SKM-1 (cell line): ENCODE results near the gene DLEU7.

Source experiments
- DNase-seq: peaks from one replicate; lab custom pipeline; 2025; ENCODE audit not compliant: unreplicated experiment; lab: John Stamatoyannopoulos, UW

Gene DLEU7

DNA sequence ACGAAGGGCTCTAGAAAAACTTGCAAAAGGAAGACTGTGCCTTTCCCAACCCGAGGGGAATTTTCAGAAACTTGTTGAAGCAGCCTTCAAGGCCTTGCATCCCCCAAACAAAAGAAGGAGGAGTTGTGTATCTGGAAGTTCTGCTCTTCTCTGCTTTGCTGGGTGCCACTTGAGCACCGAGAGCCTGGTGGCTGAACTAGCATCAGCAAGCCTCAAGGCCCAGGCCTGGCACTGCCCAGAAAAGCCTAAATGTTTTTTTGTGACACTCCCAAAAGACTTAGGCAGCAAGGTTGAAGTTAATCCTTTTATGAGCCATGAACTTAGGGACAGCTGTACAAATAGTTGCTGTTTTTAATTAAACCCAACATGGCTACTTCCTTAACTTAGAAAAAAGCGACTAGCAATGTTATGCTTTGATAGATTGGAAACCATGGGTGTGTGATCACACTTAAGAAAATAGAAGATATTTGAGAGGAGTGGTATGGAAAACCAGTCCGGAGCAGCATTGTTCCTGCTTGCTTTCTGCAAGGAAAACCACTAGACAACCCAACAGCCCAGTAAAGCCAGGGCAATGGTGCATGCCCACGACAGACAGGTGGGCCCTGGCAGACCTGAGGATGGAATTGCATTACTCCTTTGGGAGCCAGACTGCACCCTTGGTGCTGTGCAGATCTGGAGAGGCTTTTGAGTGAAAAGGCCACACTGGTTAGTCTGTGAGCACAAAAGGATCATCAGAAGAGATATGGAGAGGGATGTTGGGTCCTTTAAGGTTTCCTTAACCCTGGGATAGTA lies 788 bp upstream of the DLEU7 start:
- DNase-seq: no peak

DNA sequence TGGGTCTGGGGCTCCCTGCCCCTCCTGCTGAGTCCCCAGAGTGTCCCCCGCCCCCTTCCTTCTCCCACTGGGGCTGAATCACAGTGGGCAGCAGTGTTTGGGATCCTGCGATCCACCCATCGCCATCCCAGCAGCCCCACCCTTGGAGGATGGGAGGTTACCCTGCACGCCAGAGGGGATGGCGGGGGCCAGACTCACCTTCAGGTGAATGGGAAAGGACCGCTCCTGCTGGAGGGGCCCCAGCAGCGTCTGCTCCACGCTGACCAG lies 569 bp downstream of the DLEU7 start:
- DNase-seq: no peak

- no peak for DNase-seq
Measured at GRCh38 chr13:50842251-50842989, 1.1 kb downstream of the DLEU7 start.

GRCh38 chr13:50841786-50842185 lies 1.7 kb downstream of the DLEU7 start:
- no peak for DNase-seq

GRCh38 chr13:50840284-50840683 lies 3.2 kb downstream of the DLEU7 start:
- DNase-seq: no peak

DNA sequence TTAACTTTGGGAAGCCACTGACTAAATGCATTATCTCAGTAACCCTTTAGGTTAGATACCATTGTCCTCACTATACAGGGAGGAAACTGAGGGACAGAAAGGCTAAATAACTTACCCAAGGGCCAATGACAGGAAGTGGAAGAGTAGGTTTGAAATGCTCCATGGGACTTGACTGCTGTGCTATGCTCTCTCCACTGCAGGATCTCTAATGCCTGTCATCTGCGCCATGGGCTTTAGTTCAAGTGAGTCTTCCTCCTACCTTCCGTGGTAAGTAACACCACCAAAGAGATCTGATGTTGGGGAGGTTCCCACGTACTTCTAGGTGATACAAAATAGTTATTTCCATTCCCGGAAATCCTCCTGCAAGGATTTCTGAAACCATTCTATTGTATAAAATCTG lies 3.7 kb downstream of the DLEU7 start:
- no peak for DNase-seq

GRCh38 chr13:50838701-50839100 lies 4.8 kb downstream of the DLEU7 start:
- no peak for DNase-seq

DNA sequence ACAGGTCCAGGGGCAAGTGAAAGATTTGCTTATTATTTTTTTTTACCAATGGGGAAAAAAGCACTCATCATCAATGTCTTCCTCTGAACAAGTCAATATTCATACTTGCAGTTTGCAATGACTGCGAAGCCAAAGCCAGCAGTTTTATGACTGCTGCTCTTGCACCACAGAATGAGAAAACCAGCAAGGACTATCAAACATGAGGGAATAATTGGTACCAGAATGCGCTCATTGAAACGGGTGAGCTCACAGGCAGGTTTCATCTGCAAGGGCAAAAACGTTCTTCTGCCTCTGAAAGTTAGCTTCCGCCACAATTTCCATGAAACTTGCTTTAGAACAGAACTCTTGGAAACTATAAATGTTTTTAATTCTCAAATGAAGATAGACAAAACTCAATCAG lies 5.5 kb downstream of the DLEU7 start:
- DNase-seq: no peak

GRCh38 chr13:50831512-50831911 lies 12.0 kb downstream of the DLEU7 start:
- DNase-seq: no peak

GRCh38 chr13:50829896-50830295 lies 13.6 kb downstream of the DLEU7 start:
- peak; percentile 21 for DNase-seq

- DNase-seq: no peak
Measured at GRCh38 chr13:50829226-50829625, 14.3 kb downstream of the DLEU7 start.

DNA sequence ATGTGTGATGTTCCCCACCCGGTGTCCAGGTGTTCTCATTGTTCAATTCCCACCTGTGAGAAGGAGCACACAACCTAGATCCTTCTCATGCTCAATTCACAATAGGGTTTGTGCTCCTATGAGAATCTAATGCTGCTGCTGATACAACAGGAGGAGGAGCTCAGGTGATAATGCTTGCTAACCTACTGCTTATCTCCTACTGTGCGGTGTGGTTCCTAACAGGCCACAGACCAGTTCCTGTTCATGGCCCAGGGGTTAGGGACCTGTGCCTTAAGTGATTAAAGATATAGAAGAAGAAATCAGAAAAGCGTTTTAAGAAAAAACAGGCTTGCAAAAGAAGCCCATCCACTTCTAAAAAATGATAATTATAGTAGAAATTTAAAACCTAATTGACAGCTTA lies 17.5 kb downstream of the DLEU7 start:
- DNase-seq: no peak

DNA sequence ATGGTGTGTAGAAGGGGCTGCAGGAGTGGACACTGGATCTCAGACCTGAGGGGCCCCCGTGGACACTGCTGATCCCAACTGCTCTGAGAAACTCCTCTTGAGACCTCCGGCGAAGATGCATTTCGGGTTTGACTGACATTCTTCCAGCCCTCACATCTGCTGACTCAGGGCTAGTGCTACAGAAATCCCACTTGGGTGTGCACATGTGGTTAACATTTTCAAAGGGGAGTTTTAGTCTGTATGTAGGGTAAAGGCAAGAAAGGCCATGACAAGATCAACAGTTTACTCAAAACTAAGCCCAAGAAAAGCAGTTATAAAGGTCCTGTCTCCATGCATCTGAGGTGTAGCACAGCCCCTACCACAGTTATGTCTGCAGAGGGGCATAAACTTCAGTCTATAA lies 31.2 kb downstream of the DLEU7 start:
- no peak for DNase-seq

GRCh38 chr13:50810998-50811397 lies 32.5 kb downstream of the DLEU7 start:
- peak; percentile 87 for DNase-seq

- no peak for DNase-seq
Measured at GRCh38 chr13:50810468-50810867, 33.0 kb downstream of the DLEU7 start.

- no peak for DNase-seq
Measured at GRCh38 chr13:50809133-50810090, 34.1 kb downstream of the DLEU7 start.

- peak; percentile 21 for DNase-seq
Measured at GRCh38 chr13:50805805-50806204, 37.7 kb downstream of the DLEU7 start.

- DNase-seq: peak; percentile 30
Measured at GRCh38 chr13:50801087-50801931, 42.2 kb downstream of the DLEU7 start.

DNA sequence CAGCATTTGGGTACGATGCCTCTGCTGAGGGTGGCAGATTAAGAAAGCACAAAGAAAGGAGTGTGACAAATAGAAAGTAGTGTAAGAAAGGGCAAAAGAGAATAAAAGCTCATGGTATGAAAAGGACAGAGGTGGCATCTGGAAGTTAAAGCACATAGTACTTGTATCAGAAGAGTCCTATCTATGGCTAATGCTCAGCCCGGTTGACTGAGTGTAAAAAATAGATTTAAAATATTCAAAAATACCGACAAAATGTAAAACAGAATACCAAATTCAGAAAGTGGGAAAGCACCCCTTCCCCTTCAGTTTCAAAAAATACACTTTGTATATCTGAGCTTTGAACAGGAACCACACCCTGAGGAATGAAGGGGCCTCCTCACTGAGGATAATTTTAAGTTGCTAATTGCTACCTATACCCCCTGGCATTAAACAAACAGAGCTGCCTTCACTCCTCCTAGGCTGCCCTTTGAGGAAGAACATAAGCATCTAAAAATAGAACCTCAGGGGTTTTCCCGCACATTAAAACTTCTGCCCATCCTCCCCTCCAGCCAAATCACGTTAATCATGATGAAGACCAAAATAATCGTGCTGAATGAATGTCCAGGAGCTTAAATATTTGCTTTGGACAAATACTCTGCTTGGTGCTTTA lies 43.3 kb downstream of the DLEU7 start:
- DNase-seq: no peak

- no peak for DNase-seq
Measured at GRCh38 chr13:50798923-50799322, 44.6 kb downstream of the DLEU7 start.
